HepG2 (cell line): ENCODE results near the gene WSCD2.

ENCODE experiments used
- HDAC6 ChIP-seq: fragments of 200-600 bp; sonication (generic); IDR thresholded peaks from 2 replicates; pipeline ENCODE4 v1.7.0; 2017; ENCODE audit warnings: mild to moderate bottlenecking, antibody characterized with exemption, low read length, low read depth
- HOXD1 ChIP-seq: sonication (generic); formaldehyde crosslinking; IDR thresholded peaks from 2 replicates; pipeline ENCODE4 v1.5.0; 2020; ENCODE audit warnings: missing genetic modification reagents
- KAT8 ChIP-seq: IDR thresholded peaks from 2 replicates; pipeline ENCODE4 v1.6.1; 2016; ENCODE audit warnings: missing genetic modification reagents, missing compliant biosample characterization
- NFYB ChIP-seq: sonication (generic); formaldehyde crosslinking; IDR thresholded peaks from 2 replicates; pipeline ENCODE4 v1.4.0; 2020; ENCODE audit warnings: missing genetic modification reagents
- PAX8 ChIP-seq: sonication (generic); formaldehyde crosslinking; IDR thresholded peaks from 2 replicates; pipeline ENCODE4 v1.8.0; 2022; ENCODE audit warnings: mild to moderate bottlenecking, missing genetic modification reagents, borderline replicate concordance
- POLR2A ChIP-seq, 2 experiments: IDR thresholded peaks; 2 replicates each; pipeline ENCODE4 v1.6.1; 2011; ENCODE audit warnings: low read depth in 2 of 2, low read length in 2 of 2, mild to moderate bottlenecking in 1 of 2, moderate library complexity in 1 of 2; ENCODE audit not compliant: insufficient read depth in 1 of 2
- REXO4 ChIP-seq: sonication (generic); formaldehyde crosslinking; IDR thresholded peaks from 2 replicates; pipeline ENCODE4 v1.8.0; 2022; ENCODE audit warnings: missing genetic modification reagents, mild to moderate bottlenecking, borderline replicate concordance
- SOX13 ChIP-seq, 3 experiments: fragments of 450-650 bp in 1 of 3; sonication (generic) in 1 of 3; formaldehyde crosslinking in 1 of 3; IDR thresholded peaks in 2 of 3; conservative IDR thresholded peaks in 1 of 3; 2 replicates each; pipeline versions ENCODE4 v1.5.0 to v1.6.1; 2016 to 2020; ENCODE audit warnings: antibody characterized with exemption in 1 of 3, mild to moderate bottlenecking in 1 of 3, missing compliant biosample characterization in 1 of 3, missing genetic modification reagents in 1 of 3, moderate library complexity in 1 of 3
- TBL1XR1 ChIP-seq: fragments of 150-350 bp; IDR thresholded peaks from 2 replicates; pipeline ENCODE4 v1.6.1; 2014; ENCODE audit warnings: borderline replicate concordance, low read length; ENCODE audit not compliant: partially characterized antibody
- TSC22D2 ChIP-seq: sonication (generic); formaldehyde crosslinking; IDR thresholded peaks from 2 replicates; pipeline ENCODE4 v1.5.1; 2020; ENCODE audit warnings: missing genetic modification reagents, mild to moderate bottlenecking, borderline replicate concordance
- ZNF274 ChIP-seq: sonication (generic); formaldehyde crosslinking; IDR thresholded peaks from 2 replicates; pipeline ENCODE4 v1.5.1; 2020; ENCODE audit warnings: mild to moderate bottlenecking, missing genetic modification reagents
- TF ChIP-seq, protein P1 (sequence below): sonication (generic); formaldehyde crosslinking; IDR thresholded peaks from 2 replicates; pipeline ENCODE4 v1.5.0; 2020; ENCODE audit warnings: mild to moderate bottlenecking, low read depth, missing genetic modification reagents, borderline replicate concordance
- TF ChIP-seq, protein P2 (sequence below): IDR thresholded peaks from 2 replicates; pipeline ENCODE4 v1.6.1; 2016
- TF ChIP-seq, protein P3 (sequence below): sonication (generic); formaldehyde crosslinking; IDR thresholded peaks from 2 replicates; pipeline ENCODE4 v1.4.0; 2020; ENCODE audit warnings: mild to moderate bottlenecking, missing genetic modification reagents

DNA sequence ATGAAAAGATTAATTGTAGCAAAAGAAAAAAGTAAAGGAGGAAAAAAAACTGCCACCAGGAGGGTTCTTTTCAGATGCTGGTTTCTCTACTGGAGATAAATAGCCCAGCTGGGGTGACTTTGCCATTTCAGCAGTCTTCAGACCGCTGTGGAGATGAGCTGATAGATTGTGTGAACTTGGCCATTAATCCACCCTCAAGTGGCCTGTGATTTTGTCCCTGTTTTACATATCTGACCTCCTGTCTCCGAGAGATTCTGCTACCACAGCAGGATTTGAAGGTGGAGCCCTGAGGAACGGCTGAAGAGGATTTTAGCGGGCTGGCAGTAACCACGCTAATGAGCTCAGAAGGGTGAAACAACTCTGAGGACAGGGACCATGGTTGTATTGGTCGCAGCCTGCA is 72.7 kb downstream of the WSCD2 start:
- TF ChIP-seq NFYB (CRISPR knock-in tag) = no peak
- no peak for TF ChIP-seq REXO4 (CRISPR knock-in tag)
- TF ChIP-seq, protein P1, sequence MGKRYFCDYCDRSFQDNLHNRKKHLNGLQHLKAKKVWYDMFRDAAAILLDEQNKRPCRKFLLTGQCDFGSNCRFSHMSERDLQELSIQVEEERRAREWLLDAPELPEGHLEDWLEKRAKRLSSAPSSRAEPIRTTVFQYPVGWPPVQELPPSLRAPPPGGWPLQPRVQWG (CRISPR knock-in tag) = no peak
- no peak for TF ChIP-seq PAX8
- TF ChIP-seq, protein P2, sequence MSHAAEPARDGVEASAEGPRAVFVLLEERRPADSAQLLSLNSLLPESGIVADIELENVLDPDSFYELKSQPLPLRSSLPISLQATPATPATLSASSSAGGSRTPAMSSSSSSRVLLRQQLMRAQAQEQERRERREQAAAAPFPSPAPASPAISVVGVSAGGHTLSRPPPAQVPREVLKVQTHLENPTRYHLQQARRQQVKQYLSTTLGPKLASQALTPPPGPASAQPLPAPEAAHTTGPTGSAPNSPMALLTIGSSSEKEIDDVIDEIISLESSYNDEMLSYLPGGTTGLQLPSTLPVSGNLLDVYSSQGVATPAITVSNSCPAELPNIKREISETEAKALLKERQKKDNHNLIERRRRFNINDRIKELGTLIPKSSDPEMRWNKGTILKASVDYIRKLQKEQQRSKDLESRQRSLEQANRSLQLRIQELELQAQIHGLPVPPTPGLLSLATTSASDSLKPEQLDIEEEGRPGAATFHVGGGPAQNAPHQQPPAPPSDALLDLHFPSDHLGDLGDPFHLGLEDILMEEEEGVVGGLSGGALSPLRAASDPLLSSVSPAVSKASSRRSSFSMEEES = no peak
- no peak for TF ChIP-seq SOX13 (IDR thresholded peaks at IDR 0.05)
- no peak for TF ChIP-seq SOX13 (CRISPR knock-in tag; conservative IDR thresholded peaks at IDR 0.05 in 1 of 2, IDR thresholded peaks at IDR 0.05 in 1 of 2)
- no peak for TF ChIP-seq TBL1XR1
- no peak for TF ChIP-seq KAT8
- no peak for TF ChIP-seq ZNF274 (CRISPR knock-in tag)
- TF ChIP-seq POLR2A (IDR thresholded peaks at IDR 0.05; ENCODE audit: insufficient read depth in 1 of 2, low read depth in 2 of 2, low read length in 2 of 2) = no peak
- no peak for TF ChIP-seq HOXD1 (CRISPR knock-in tag)
- TF ChIP-seq HDAC6 = no peak
- TF ChIP-seq TSC22D2 (CRISPR knock-in tag) = no peak
- TF ChIP-seq, protein P3, sequence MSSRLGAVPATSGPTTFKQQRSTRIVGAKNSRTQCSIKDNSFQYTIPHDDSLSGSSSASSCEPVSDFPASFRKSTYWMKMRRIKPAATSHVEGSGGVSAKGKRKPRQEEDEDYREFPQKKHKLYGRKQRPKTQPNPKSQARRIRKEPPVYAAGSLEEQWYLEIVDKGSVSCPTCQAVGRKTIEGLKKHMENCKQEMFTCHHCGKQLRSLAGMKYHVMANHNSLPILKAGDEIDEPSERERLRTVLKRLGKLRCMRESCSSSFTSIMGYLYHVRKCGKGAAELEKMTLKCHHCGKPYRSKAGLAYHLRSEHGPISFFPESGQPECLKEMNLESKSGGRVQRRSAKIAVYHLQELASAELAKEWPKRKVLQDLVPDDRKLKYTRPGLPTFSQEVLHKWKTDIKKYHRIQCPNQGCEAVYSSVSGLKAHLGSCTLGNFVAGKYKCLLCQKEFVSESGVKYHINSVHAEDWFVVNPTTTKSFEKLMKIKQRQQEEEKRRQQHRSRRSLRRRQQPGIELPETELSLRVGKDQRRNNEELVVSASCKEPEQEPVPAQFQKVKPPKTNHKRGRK = no peak
